SK-N-SH treated with all-trans-retinoic acid at 6 μM for 48 hours (cell line): ENCODE data around the gene PTPRO.

Source experiments
- ARNTL ChIP-seq: fragments of 450-650 bp; formaldehyde crosslinking; IDR thresholded peaks from 2 replicates; pipeline ENCODE4 v1.5.0; 2020; ENCODE audit warnings: low read depth, mild to moderate bottlenecking, moderate library complexity, borderline replicate concordance
- BACH2 ChIP-seq: fragments of 250-450 bp; sonication (Bioruptor Pico); IDR thresholded peaks from 2 replicates; pipeline ENCODE4 v1.9.0; 2021; ENCODE audit warnings: mild to moderate bottlenecking, borderline replicate concordance
- CSDC2 ChIP-seq: fragments of 250-450 bp; sonication (Bioruptor Pico); IDR thresholded peaks from 2 replicates; pipeline ENCODE4 v1.5.0; 2020; ENCODE audit warnings: mild to moderate bottlenecking, moderate library complexity
- ESRRG ChIP-seq: fragments of 250-450 bp; sonication (Bioruptor Pico); IDR thresholded peaks from 2 replicates; pipeline ENCODE4 v1.6.1; 2021; ENCODE audit warnings: mild to moderate bottlenecking
- ISL1 ChIP-seq: fragments of 250-450 bp; sonication (Bioruptor Pico); IDR thresholded peaks from 2 replicates; pipeline ENCODE4 v2.1.2; 2022; ENCODE audit warnings: mild to moderate bottlenecking, moderate library complexity
- OSR1 ChIP-seq: fragments of 250-450 bp; sonication (Bioruptor Pico); IDR thresholded peaks from 2 replicates; pipeline ENCODE4 v1.8.0; 2022; ENCODE audit warnings: moderate library complexity, mild to moderate bottlenecking, inconsistent platforms
- RARB ChIP-seq: fragments of 250-450 bp; sonication (Bioruptor Pico); IDR thresholded peaks from 2 replicates; pipeline ENCODE4 v1.8.0; 2021; ENCODE audit warnings: mild to moderate bottlenecking, moderate library complexity
- ZC3H10 ChIP-seq: fragments of 250-450 bp; sonication (Bioruptor Pico); IDR thresholded peaks from 2 replicates; pipeline ENCODE4 v1.5.1; 2021; ENCODE audit warnings: mild to moderate bottlenecking, moderate library complexity
- ZFP3 ChIP-seq: fragments of 250-450 bp; sonication (Bioruptor Pico); IDR thresholded peaks from 2 replicates; pipeline ENCODE4 v1.5.0; 2020; ENCODE audit warnings: mild to moderate bottlenecking, moderate library complexity
- ZFP30 ChIP-seq: fragments of 450-650 bp; formaldehyde crosslinking; IDR thresholded peaks from 2 replicates; pipeline ENCODE4 v1.5.0; 2022; ENCODE audit warnings: mild to moderate bottlenecking, moderate library complexity
- TF ChIP-seq, protein P1 (sequence below): fragments of 250-450 bp; sonication (Bioruptor Pico); IDR thresholded peaks from 2 replicates; pipeline ENCODE4 v1.5.1; 2020; ENCODE audit warnings: low read depth, mild to moderate bottlenecking, moderate library complexity
- TF ChIP-seq, protein P2 (sequence below): fragments of 250-450 bp; sonication (Bioruptor Pico); IDR thresholded peaks from 2 replicates; pipeline ENCODE4 v1.8.0; 2020; ENCODE audit warnings: mild to moderate bottlenecking, moderate library complexity, borderline replicate concordance

DNA sequence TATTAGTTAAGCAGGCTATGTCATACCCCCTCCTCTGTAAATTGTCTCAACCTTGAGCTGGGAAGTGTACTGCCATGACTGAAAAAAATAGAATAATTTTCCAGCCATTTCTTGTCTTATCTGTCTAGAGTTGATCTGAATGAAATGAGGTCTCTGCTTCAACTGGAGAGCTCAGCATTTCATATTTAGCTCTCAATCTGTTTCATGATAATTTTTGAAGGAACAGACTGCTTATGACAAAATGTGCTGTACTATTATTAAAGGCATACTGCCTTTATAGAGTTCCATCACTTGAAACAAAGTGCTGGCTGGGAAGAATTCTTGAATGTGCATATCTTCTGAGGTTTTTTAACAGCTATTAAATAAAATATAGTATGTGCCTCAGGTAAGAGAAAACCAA lies 19.1 kb downstream of the PTPRO start:
- TF ChIP-seq ZFP3 (no peak), ZFP30 (CRISPR knock-in tag) (no peak), ESRRG (no peak), ARNTL (CRISPR knock-in tag) (no peak), BACH2 (no peak), RARB (CRISPR knock-in tag) (no peak), ZC3H10 (CRISPR knock-in tag) (no peak), ISL1 (CRISPR knock-in tag) (no peak), OSR1 (CRISPR knock-in tag) (no peak), CSDC2 (CRISPR knock-in tag) (no peak)
- TF ChIP-seq, protein P1, sequence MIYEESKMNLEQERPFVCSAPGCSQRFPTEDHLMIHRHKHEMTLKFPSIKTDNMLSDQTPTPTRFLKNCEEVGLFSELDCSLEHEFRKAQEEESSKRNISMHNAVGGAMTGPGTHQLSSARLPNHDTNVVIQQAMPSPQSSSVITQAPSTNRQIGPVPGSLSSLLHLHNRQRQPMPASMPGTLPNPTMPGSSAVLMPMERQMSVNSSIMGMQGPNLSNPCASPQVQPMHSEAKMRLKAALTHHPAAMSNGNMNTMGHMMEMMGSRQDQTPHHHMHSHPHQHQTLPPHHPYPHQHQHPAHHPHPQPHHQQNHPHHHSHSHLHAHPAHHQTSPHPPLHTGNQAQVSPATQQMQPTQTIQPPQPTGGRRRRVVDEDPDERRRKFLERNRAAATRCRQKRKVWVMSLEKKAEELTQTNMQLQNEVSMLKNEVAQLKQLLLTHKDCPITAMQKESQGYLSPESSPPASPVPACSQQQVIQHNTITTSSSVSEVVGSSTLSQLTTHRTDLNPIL (CRISPR knock-in tag), result no peak
- TF ChIP-seq, protein P2, sequence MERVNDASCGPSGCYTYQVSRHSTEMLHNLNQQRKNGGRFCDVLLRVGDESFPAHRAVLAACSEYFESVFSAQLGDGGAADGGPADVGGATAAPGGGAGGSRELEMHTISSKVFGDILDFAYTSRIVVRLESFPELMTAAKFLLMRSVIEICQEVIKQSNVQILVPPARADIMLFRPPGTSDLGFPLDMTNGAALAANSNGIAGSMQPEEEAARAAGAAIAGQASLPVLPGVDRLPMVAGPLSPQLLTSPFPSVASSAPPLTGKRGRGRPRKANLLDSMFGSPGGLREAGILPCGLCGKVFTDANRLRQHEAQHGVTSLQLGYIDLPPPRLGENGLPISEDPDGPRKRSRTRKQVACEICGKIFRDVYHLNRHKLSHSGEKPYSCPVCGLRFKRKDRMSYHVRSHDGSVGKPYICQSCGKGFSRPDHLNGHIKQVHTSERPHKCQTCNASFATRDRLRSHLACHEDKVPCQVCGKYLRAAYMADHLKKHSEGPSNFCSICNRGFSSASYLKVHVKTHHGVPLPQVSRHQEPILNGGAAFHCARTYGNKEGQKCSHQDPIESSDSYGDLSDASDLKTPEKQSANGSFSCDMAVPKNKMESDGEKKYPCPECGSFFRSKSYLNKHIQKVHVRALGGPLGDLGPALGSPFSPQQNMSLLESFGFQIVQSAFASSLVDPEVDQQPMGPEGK (CRISPR knock-in tag), result no peak
